ENCODE measurements around the gene C4orf50. TPM values are rescaled to one million over a fixed set of nuclear protein-coding genes. Genes with fewer than 3 reads are reported as not detected.

The C4orf50 gene
- total RNA-seq, 4 donors from 2014 or later: under 0.01 to 0.16 (median under 0.01) TPM

- TF ChIP-seq, protein P1, sequence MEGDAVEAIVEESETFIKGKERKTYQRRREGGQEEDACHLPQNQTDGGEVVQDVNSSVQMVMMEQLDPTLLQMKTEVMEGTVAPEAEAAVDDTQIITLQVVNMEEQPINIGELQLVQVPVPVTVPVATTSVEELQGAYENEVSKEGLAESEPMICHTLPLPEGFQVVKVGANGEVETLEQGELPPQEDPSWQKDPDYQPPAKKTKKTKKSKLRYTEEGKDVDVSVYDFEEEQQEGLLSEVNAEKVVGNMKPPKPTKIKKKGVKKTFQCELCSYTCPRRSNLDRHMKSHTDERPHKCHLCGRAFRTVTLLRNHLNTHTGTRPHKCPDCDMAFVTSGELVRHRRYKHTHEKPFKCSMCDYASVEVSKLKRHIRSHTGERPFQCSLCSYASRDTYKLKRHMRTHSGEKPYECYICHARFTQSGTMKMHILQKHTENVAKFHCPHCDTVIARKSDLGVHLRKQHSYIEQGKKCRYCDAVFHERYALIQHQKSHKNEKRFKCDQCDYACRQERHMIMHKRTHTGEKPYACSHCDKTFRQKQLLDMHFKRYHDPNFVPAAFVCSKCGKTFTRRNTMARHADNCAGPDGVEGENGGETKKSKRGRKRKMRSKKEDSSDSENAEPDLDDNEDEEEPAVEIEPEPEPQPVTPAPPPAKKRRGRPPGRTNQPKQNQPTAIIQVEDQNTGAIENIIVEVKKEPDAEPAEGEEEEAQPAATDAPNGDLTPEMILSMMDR (IDR thresholded peaks at IDR 0.05; ENCODE audit: low read depth): no peak
These were observed 58.8 kb downstream of the C4orf50 start for GRCh38 chr4:5959211-5959982.

DNA sequence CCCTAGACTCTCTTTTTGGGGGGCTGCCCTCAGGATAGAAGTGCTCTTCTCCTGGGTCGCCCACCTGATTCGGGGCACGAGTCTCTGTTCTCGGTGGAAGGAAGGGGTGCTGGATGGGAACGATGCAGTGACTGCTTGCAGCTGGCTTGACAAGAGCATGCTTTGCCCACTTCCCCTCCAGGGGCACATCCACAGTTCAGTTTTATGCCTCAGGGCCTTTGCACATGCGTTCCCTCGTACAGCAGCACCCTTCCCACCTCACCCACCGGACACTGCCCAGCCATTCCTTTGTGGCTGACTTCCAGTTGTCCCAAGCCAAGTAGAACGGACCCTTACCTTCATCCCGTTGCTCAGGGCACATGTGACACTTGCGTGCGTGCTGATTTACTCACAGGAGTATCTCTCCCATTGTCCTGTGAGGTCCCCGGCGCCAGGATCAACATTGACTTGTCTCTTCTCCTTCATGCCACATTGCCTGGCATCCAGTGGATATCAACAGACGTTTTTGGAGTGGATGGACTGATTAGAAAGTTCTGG lies 60.0 kb downstream of the C4orf50 start:
- TF ChIP-seq, protein P1 (IDR thresholded peaks at IDR 0.05; ENCODE audit: low read depth): no peak

DNA sequence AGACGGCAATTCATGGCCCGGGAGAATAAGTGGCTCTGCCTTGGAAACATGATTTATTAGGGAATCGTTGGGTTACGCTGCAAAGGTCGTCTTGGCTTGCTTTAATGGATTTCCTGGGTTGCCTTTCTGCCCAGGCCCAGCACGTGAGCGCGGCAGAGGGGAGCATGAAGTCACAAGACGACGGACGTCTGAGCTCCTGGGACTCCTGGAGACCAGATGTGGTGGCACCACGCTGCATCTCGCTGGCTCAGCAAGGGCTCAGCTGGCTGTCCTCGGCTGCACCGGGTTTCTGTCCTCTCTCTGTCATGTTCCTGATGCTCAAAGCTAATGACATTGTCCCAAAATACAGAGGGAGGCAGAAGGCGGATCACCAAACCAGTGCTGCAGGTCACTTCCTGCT lies 61.2 kb downstream of the C4orf50 start:
- TF ChIP-seq, protein P1 (IDR thresholded peaks at IDR 0.05; ENCODE audit: low read depth): no peak

DNA sequence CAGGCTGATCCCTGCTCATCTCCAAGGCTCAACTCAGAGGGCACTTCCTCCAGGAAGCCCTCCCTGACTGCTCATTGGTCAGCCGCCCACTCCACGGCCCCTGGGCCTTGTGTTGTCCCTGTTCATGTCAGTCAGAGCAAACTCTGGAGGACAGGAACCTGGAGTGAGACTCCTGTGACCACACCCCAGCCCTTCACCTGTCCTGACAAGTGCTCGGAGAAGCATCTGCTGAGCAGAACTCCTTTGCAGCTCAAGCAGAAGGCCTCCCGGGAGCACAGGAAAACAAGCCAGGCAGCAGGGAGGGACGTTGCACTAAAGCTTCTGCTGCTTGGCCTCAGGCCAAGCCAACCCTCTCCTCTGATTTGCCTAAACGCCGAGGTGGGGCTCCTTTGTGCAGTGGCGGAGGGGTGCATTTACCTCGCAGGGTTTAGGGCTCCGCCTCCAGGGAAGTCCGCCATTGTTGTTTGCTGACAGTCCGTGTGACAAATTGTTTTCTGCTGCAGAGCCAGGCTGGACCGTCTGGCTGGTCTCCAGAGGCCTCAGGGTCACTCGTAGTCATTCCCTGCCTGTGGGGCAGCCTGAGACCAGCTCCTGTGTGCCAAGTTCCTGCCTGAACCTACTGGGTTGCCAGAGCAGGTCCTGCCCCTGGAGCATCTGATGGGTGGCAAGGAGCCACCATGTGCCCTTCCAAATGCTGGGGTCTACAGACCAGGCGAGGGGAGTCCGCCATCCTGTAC lies 61.8 kb downstream of the C4orf50 start:
- TF ChIP-seq, protein P1 (IDR thresholded peaks at IDR 0.05; ENCODE audit: low read depth): no peak

- TF ChIP-seq, protein P1 (IDR thresholded peaks at IDR 0.05; ENCODE audit: low read depth): no peak
These were observed 62.4 kb downstream of the C4orf50 start for GRCh38 chr4:5955856-5956255.

GRCh38 chr4:5955201-5955821 lies 62.9 kb downstream of the C4orf50 start:
- TF ChIP-seq, protein P1 (IDR thresholded peaks at IDR 0.05; ENCODE audit: low read depth): no peak

All from subcutaneous adipose tissue (tissue), 4 donors.